ENCODE data around the gene IRGQ. TPM values are rescaled to one million over a fixed set of nuclear protein-coding genes. Genes with fewer than 3 reads are reported as not detected.

Gene IRGQ
- total RNA-seq, 4 donors from 2014 or later = 9.6 to 18.4 (median 15.1) TPM

GRCh38 chr19:43633520-43633919, 37.6 kb upstream of the IRGQ start:
- no peak for TF ChIP-seq POLR2A (IDR thresholded peaks at IDR 0.05)
- TF ChIP-seq CTCF (IDR thresholded peaks at IDR 0.05) = no peak
- H3K36me3 ChIP-seq = no peaks in the 10 kb centered on the region
- peaks cover 3 to 39% (median 11%) of the 10 kb centered on the region in 3 donors for H3K4me1 ChIP-seq
- no peak overlapping the region for H3K27ac ChIP-seq
- peaks cover 0 to 4% (median 0%) of the 10 kb centered on the region in 4 donors for H3K27me3 ChIP-seq
- intact Hi-C loops (cut with DNase I) = no loop called here
- WGBS, 2 donors = 78 to 91% methylated on average over 4 of the region's 4 CpGs
- H3K9me3 ChIP-seq = no peaks in the 10 kb centered on the region
- no peak overlapping the region for H3K4me3 ChIP-seq
- no peak for DNase-seq

GRCh38 chr19:43631491-43631890, 35.6 kb upstream of the IRGQ start:
- Histone ChIP-seq H3K9me3 (no peaks in the 10 kb centered on the region), H3K27me3 (peaks cover 0 to 4% (median 0%) of the 10 kb centered on the region in 4 donors), H3K4me3 (no peak overlapping the region), H3K27ac (no peak overlapping the region), H3K4me1 (peaks cover 3 to 27% (median 11%) of the 10 kb centered on the region in 3 donors), H3K36me3 (no peaks in the 10 kb centered on the region)
- WGBS, 2 donors = 92 to 94% methylated on average over 5 of the region's 5 CpGs
- intact Hi-C loops (cut with DNase I) = no loop called here
- no peak for TF ChIP-seq CTCF (IDR thresholded peaks at IDR 0.05)
- no peak for TF ChIP-seq POLR2A (IDR thresholded peaks at IDR 0.05)
- DNase-seq = no peak

- no peak for DNase-seq
- intact Hi-C loops (cut with DNase I) = no loop called here
- TF ChIP-seq POLR2A (IDR thresholded peaks at IDR 0.05) (no peak), CTCF (IDR thresholded peaks at IDR 0.05) (no peak)
- Histone ChIP-seq H3K27ac (no peak overlapping the region), H3K27me3 (no peaks in the 10 kb centered on the region), H3K4me3 (no peak overlapping the region), H3K36me3 (no peaks in the 10 kb centered on the region), H3K9me3 (no peaks in the 10 kb centered on the region), H3K4me1 (peaks cover 0 to 22% (median 0%) of the 10 kb centered on the region in 3 donors)
- 73 to 89% methylated on average over 3 of the region's 3 CpGs for WGBS, 2 donors
Measured at GRCh38 chr19:43628646-43629326, 32.9 kb upstream of the IRGQ start.

GRCh38 chr19:43626838-43627237, 30.9 kb upstream of the IRGQ start:
- Histone ChIP-seq H3K4me3 (no peak overlapping the region), H3K27ac (no peak overlapping the region), H3K9me3 (no peaks in the 10 kb centered on the region), H3K4me1 (peaks cover 0 to 21% (median 0%) of the 10 kb centered on the region in 3 donors), H3K36me3 (no peaks in the 10 kb centered on the region), H3K27me3 (no peaks in the 10 kb centered on the region)
- no peak for DNase-seq
- TF ChIP-seq CTCF (IDR thresholded peaks at IDR 0.05) (no peak), POLR2A (IDR thresholded peaks at IDR 0.05) (no peak)
- 42 to 64% methylated on average over 9 to 11 of the region's 17 CpGs for WGBS, 2 donors
- intact Hi-C loops (cut with DNase I) = no loop called here

GRCh38 chr19:43625918-43626579, 30.1 kb upstream of the IRGQ start:
- Histone ChIP-seq H3K4me1 (peaks cover 0 to 21% (median 0%) of the 10 kb centered on the region in 3 donors), H3K27ac (peak overlapping the region in 2 of 4 donors; percentile 42 to 59), H3K9me3 (no peaks in the 10 kb centered on the region), H3K4me3 (no peak overlapping the region), H3K36me3 (no peaks in the 10 kb centered on the region), H3K27me3 (no peaks in the 10 kb centered on the region)
- intact Hi-C loops (cut with DNase I) = no loop called here
- no peak for DNase-seq
- TF ChIP-seq CTCF (IDR thresholded peaks at IDR 0.05) (no peak), POLR2A (IDR thresholded peaks at IDR 0.05) (no peak)
- 78 to 80% methylated on average over 27 to 32 of the region's 32 CpGs for WGBS, 2 donors

Measured in esophagus squamous epithelium (tissue), 5 donors.